Heart right ventricle (tissue), 16 donors: ENCODE results near the gene SUGCT. TPM values are rescaled to one million over a fixed set of nuclear protein-coding genes. Genes with fewer than 3 reads are reported as not detected.

Source experiments
- ATAC-seq, 8 donors: fragments of 200-7000 bp; cut with Tn5 transposase; one replicate each; pipeline ENCODE4 v1.9.1; 2020; ENCODE audit warnings: mild to moderate bottlenecking in 8 of 8, moderate library complexity in 8 of 8, moderate number of reproducible peaks in 1 of 8
- DNase-seq, 2 donors: peaks; one replicate each; pipeline ENCODE4 v3.0.0-alpha.2; 2020
- H3K27ac ChIP-seq, 10 donors: fragments of 200-600 bp; sonication (generic) in 2 of 10; one replicate each; pipeline versions ENCODE4 v1.5.0 to v1.8.0; 2020 to 2022; ENCODE audit warnings: mild to moderate bottlenecking in 3 of 10
- H3K27me3 ChIP-seq, 7 donors: fragments of 200-600 bp; one replicate each; pipeline ENCODE4 v1.8.0; 2021 to 2022; ENCODE audit warnings: mild to moderate bottlenecking in 2 of 7
- H3K36me3 ChIP-seq, 9 donors: fragments of 200-600 bp; sonication (generic) in 1 of 9; one replicate each; pipeline versions ENCODE4 v1.5.0 to v1.8.0; 2020 to 2022; ENCODE audit warnings: mild to moderate bottlenecking in 2 of 9
- H3K4me1 ChIP-seq, 9 donors: fragments of 200-600 bp; sonication (generic) in 1 of 9; one replicate each; pipeline versions ENCODE4 v1.5.0 to v1.8.0; 2020 to 2022; ENCODE audit warnings: mild to moderate bottlenecking in 4 of 9
- H3K4me3 ChIP-seq, 10 donors: fragments of 200-600 bp; sonication (generic) in 2 of 10; one replicate each; pipeline versions ENCODE4 v1.5.0 to v1.8.0; 2020 to 2022; ENCODE audit warnings: mild to moderate bottlenecking in 7 of 10, moderate library complexity in 2 of 10
- H3K9me3 ChIP-seq, 11 donors: fragments of 200-600 bp in 10 of 11; sonication (generic) in 2 of 11; one replicate each; pipeline versions ENCODE4 v1.5.0 to v1.8.0; 2013 to 2022; ENCODE audit warnings: mild to moderate bottlenecking in 2 of 11, control low read depth in 1 of 11, moderate library complexity in 1 of 11
- WGBS, 2 donors: extraction: QIAGEN DNeasy Blood & Tissue Kit; methylation state at CpG; one replicate each; pipeline ENCODE4 v1.1.7; 2013; ENCODE audit warnings: inconsistent platforms in 1 of 2; 5-methylcytosine and 5-hydroxymethylcytosine counted together
- intact Hi-C, 10 donors: fragments of 100-400 bp; cut with DNase I; formaldehyde crosslinking; loops; one replicate each; pipeline versions ENCODE4 v1.11.1 to v1.14.2; 2022
- polyA plus RNA-seq, 2 donors: library from polyadenylated mRNA; stranded (reverse); fragments of 200-250 nt; gene quantifications; one replicate each; pipeline ENCODE4 v1.2.3, GENCODE V29; 2013
- total RNA-seq, 10 donors: library from RNA; stranded (reverse); fragmentation: NEBNext Ultra II Directional in 3 of 10; extraction: Animal tissue kit (Norgen Biotek cat#: 25700) in 3 of 10; gene quantifications; one replicate each; pipeline versions ENCODE4 v1.2.1 to v1.2.4, GENCODE V29; 2021 to 2023
- TF ChIP-seq, protein P1 (sequence below), 9 donors: fragments of 200-600 bp; sonication (generic) in 2 of 9; IDR thresholded peaks; one replicate each; pipeline versions ENCODE4 v1.5.0 to v1.8.0; 2021 to 2022; ENCODE audit warnings: antibody characterized with exemption in 9 of 9, mild to moderate bottlenecking in 5 of 9, moderate library complexity in 1 of 9
- donor health status: Arrhythmogenic right ventricular cardiomyopathy.
- donor health status: ischemic (EF 13 %, LVEDD 7.1; RV severe dilation, severe dysfunction).
- donor health status: healthy with polysubstance abuse.
- donor health status: DM: no; HTN: yes; CAD: no.
- donor health status: DM: no; HTN: no; CAD: no.
- donor health status: ischemic (EF 25% LVEDD 6.9; RV normal size, moderate dysfunction).
- donor health status: ischemic (EF 25% LVEDD 5.7; RV mildly dilated, moderate dysfunction).
- donor health status: healthy.
- donor health status: DM: yes; HTN: yes; CAD: no.
- donor health status: Ischemic cardiomyopathy.
- donor health status: ischemic (EF 35%, LVEDD 5.7; RV mildly dilated, moderate dysfunction).
- donor health status: nonischemic (EF 11% LVEDD 7.7; RV severe dilation, severe dysfunction).
- donor health status: DM: yes; HTN: yes; CAD: no.
- donor health status: PGD.
- donor health status: ischemic (EF 29% LVEDD 5.4; RV normal size, mild dysfunction).
- donor health status: nonischemic (EF 23%, LVEDD 6.1; RV moderate dilation, normal function).

The SUGCT gene
- total and polyA plus RNA-seq, 12 donors, result 1.2 to 8.1 (median 6.1) TPM

DNA sequence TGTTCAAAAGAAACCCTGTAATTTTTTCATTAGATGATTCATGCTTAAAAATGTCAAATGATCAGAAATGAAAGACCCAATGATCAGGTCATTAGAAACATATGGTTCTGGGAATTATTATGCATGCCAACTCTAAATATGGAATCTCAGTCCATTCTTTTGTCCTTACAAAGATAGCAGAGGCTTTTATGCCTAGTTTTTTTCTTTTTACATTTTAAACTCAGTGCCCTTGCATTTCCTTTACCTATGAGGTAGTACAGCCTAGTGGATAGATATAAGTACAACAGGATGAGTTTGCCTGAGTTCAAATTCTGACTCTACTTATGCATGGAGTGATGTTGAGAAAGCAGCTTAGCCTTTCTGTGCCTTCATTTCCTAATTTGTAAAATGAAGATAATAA is 392.9 kb downstream of the SUGCT start:
- H3K4me3 ChIP-seq, result no peak overlapping the region
- ATAC-seq (no peak), DNase-seq (no peak)
- no peaks in the 10 kb centered on the region for H3K36me3 ChIP-seq
- H3K27me3 ChIP-seq, result no peaks in the 10 kb centered on the region
- no peaks in the 10 kb centered on the region for H3K4me1 ChIP-seq
- H3K27ac ChIP-seq, result no peak overlapping the region
- intact Hi-C loops, result no loop called here
- TF ChIP-seq, protein P1, sequence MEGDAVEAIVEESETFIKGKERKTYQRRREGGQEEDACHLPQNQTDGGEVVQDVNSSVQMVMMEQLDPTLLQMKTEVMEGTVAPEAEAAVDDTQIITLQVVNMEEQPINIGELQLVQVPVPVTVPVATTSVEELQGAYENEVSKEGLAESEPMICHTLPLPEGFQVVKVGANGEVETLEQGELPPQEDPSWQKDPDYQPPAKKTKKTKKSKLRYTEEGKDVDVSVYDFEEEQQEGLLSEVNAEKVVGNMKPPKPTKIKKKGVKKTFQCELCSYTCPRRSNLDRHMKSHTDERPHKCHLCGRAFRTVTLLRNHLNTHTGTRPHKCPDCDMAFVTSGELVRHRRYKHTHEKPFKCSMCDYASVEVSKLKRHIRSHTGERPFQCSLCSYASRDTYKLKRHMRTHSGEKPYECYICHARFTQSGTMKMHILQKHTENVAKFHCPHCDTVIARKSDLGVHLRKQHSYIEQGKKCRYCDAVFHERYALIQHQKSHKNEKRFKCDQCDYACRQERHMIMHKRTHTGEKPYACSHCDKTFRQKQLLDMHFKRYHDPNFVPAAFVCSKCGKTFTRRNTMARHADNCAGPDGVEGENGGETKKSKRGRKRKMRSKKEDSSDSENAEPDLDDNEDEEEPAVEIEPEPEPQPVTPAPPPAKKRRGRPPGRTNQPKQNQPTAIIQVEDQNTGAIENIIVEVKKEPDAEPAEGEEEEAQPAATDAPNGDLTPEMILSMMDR (IDR thresholded peaks at IDR 0.05), result no peak
- H3K9me3 ChIP-seq, result no peaks in the 10 kb centered on the region

DNA sequence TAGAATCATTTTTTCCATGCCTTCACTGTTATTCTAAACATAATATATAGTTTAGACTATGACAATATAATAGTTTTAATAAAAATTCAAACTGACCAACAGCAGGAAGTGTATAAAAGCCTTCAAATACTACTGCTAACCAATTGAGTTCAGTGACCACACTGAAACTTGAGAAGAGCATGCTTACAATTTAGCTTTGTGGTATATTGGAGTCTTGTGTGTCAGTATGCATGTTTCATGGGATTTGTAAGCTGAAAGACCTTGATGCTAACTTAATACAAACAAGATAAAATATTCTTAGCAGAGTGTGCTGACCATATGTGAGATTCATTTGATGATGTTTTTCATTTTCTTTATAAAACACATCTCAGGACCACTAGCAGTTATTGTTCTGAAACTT is 395.5 kb downstream of the SUGCT start:
- no peaks in the 10 kb centered on the region for H3K36me3 ChIP-seq
- H3K27ac ChIP-seq, result no peak overlapping the region
- intact Hi-C loops, result no loop called here
- no peaks in the 10 kb centered on the region for H3K4me1 ChIP-seq
- no peak for DNase-seq
- TF ChIP-seq, protein P1 (IDR thresholded peaks at IDR 0.05), result no peak
- no peak overlapping the region for H3K4me3 ChIP-seq
- no peak for ATAC-seq
- H3K9me3 ChIP-seq, result no peaks in the 10 kb centered on the region
- no peaks in the 10 kb centered on the region for H3K27me3 ChIP-seq

DNA sequence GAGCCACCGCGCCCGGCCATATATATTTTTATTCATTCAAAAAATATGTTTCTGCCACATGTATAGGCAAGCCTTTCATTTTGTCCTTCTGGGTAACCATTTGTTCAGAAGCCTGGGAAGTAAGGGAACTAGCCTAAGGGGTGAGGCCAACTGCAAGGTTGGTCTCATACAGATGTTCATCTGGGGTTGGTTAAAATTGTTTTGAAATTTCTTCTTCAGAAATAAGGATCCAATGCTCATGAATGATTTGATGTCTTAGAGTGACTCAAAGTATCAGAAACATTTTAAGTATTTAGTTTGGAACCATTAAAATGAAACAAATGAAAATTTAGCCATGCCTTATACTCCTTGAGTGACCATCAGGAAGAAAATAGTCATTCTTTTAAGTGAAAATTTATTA is 397.2 kb downstream of the SUGCT start:
- Histone ChIP-seq H3K27me3 (no peaks in the 10 kb centered on the region), H3K27ac (no peak overlapping the region), H3K9me3 (no peaks in the 10 kb centered on the region), H3K4me3 (no peak overlapping the region), H3K4me1 (no peaks in the 10 kb centered on the region), H3K36me3 (no peaks in the 10 kb centered on the region)
- ATAC-seq (no peak), DNase-seq (no peak)
- 98 to 100% methylated on average over 3 of the region's 3 CpGs for WGBS, 2 donors
- TF ChIP-seq, protein P1 (IDR thresholded peaks at IDR 0.05), result no peak
- intact Hi-C loops, result no loop called here

DNA sequence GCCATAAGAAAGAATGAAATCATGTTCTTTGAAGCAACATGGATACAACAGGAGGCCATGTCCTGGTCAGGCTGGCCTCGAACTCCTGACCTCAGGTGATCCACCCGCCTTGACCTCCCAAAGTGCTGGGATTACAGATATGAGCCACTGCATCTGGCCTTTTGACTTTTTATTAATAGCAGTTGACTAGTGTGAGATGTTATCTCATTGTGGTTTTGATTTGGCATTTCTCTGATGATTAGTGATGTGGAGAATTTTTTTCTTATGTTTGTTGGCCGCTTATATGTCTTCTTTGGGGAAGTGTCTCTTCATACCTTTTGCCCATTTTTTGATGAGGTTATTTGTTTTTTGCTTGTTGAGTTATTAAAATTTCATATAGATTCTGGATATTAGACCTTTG is 400.9 kb downstream of the SUGCT start:
- TF ChIP-seq, protein P1 (IDR thresholded peaks at IDR 0.05), result no peak
- Histone ChIP-seq H3K27ac (no peak overlapping the region), H3K27me3 (no peaks in the 10 kb centered on the region), H3K4me1 (no peaks in the 10 kb centered on the region), H3K4me3 (no peak overlapping the region), H3K9me3 (no peaks in the 10 kb centered on the region), H3K36me3 (no peaks in the 10 kb centered on the region)
- ATAC-seq, result no peak
- intact Hi-C loops, result no loop called here
- WGBS, 2 donors, result 93 to 96% methylated on average over 3 of the region's 3 CpGs
- DNase-seq, result no peak

DNA sequence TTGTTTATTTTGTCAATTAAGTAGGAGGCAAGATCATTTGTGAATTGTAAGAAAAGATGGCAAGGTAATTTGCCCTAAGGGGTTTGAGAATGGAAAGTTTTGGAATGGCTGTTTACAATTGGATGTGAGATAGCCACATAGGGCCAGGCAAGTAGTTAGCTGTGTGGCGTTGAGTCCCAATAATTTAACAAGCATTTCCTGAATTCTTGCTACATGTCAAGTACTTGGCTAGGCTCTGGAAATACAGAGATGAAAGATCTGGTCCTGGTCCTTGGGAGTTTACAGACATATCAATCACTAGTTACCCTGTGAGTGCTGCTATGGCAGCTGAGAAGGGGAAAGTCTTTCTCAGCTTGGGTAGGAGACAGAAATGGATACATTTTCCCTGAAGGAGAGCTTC is 401.6 kb downstream of the SUGCT start:
- no peak overlapping the region for H3K27ac ChIP-seq
- H3K9me3 ChIP-seq, result no peaks in the 10 kb centered on the region
- DNase-seq (no peak), ATAC-seq (no peak)
- H3K27me3 ChIP-seq, result no peaks in the 10 kb centered on the region
- 52 to 60% methylated on average over 1 of the region's 1 CpG for WGBS, 2 donors
- no peaks in the 10 kb centered on the region for H3K4me1 ChIP-seq
- no peak overlapping the region for H3K4me3 ChIP-seq
- intact Hi-C loops, result no loop called here
- H3K36me3 ChIP-seq, result no peaks in the 10 kb centered on the region
- TF ChIP-seq, protein P1 (IDR thresholded peaks at IDR 0.05), result no peak
